ENCODE measurements around the gene TESPA1.

DNA sequence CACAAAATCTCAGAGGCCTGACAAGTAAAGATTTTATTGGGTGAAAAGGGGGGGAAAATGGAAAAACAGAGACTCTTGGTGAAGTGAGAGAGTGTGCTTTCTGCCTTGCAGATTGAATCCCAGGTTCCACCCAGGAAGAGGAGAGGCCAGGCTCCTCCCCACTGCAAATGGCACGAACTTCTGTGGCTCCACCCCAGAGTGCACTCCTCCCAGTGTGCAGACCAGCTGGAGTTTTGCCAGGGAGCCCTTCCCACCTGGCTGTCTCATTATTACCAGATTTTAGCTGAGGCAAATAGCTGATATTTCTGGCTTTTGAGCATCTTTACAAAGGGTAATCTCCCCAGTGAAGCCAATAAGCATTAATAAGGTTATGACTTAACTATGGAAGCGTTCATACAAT is 51.9 kb downstream of the TESPA1 start:
- TF ChIP-seq POLR2A (IDR thresholded peaks at IDR 0.05; ENCODE audit: low read depth, low read length) = no peak
- no peak for TF ChIP-seq POLR2AphosphoS5 (IDR thresholded peaks at IDR 0.05; ENCODE audit: low read depth, low read length)
